ENCODE results near the gene AIFM2. TPM values are rescaled to one million over a fixed set of nuclear protein-coding genes. Genes with fewer than 3 reads are reported as not detected.

AIFM2 gene
- total and polyA plus RNA-seq, 4 donors = 3.6 to 19.1 (median 15.5) TPM

DNA sequence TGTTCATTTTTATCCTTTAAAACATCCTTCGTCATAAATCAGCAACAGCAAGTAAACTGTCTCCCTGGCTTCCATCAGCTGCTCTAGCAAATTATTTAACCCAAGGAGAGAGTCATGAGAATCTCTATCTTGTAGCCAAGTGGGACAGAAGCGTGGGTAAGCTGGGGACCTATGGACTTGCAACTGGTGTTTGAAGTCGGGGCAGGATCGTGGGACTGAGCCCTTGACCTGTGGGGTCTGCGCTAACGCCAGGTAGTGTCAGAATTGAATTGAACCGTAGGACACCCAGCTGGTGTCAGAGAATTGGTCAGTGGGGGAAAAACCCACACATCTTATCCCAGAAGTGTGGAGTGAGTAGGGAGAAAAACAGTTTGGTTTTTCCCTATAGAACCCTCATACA is 13.4 kb downstream of the AIFM2 start:
- H3K4me3 ChIP-seq = no peak overlapping the region
- H3K9me3 ChIP-seq (ENCODE audit: control insufficient read depth in 4 of 4, insufficient read depth in 3 of 4, low read length in 3 of 4) = no peaks in the 10 kb centered on the region
- ATAC-seq (ENCODE audit: insufficient read depth, low FRiP score) (no peak), DNase-seq (no peak)
- no peak overlapping the region for H3K27ac ChIP-seq (ENCODE audit: low read depth in 1 of 2, low read length in 1 of 2)
- no peaks in the 10 kb centered on the region for H3K4me1 ChIP-seq (ENCODE audit: control insufficient read depth in 5 of 5, insufficient read depth in 5 of 5, low read length in 5 of 5)
- peaks cover 0 to 30% (median 4%) of the 10 kb centered on the region in 4 donors for H3K36me3 ChIP-seq (ENCODE audit: control insufficient read depth in 4 of 4, insufficient read depth in 4 of 4, low read length in 4 of 4)
- WGBS, 2 donors = 95 to 96% methylated on average over 7 of the region's 7 CpGs
- H3K27me3 ChIP-seq (ENCODE audit: control insufficient read depth in 3 of 3, insufficient read depth in 3 of 3, low read length in 2 of 3) = no peaks in the 10 kb centered on the region
- TF ChIP-seq, protein P1, sequence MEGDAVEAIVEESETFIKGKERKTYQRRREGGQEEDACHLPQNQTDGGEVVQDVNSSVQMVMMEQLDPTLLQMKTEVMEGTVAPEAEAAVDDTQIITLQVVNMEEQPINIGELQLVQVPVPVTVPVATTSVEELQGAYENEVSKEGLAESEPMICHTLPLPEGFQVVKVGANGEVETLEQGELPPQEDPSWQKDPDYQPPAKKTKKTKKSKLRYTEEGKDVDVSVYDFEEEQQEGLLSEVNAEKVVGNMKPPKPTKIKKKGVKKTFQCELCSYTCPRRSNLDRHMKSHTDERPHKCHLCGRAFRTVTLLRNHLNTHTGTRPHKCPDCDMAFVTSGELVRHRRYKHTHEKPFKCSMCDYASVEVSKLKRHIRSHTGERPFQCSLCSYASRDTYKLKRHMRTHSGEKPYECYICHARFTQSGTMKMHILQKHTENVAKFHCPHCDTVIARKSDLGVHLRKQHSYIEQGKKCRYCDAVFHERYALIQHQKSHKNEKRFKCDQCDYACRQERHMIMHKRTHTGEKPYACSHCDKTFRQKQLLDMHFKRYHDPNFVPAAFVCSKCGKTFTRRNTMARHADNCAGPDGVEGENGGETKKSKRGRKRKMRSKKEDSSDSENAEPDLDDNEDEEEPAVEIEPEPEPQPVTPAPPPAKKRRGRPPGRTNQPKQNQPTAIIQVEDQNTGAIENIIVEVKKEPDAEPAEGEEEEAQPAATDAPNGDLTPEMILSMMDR (IDR thresholded peaks at IDR 0.05; ENCODE audit: control extremely low read depth, extremely low read depth) = no peak
- H3K9ac ChIP-seq (ENCODE audit: insufficient read depth in 1 of 2, low read length in 2 of 2) = no peak overlapping the region

DNA sequence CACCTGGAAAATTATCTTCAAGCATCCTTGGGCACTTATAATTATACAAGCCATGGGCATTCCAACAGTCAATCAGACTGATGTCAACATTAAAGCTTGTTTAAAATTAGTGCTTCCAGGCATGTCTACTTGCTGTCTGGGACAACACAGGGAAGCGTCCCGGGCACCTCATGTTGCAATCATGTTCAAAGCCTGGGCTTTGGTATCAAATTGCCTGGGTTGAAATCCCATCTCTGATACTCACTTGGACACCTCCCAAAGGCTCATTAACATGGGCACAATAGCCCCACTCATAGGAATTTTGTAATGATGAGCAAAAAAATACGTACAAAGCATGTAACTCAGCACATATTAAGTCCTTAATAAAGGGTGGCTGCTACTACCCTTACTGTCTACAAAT is 14.4 kb downstream of the AIFM2 start:
- no peak overlapping the region for H3K9ac ChIP-seq (ENCODE audit: insufficient read depth in 1 of 2, low read length in 2 of 2)
- 87 to 92% methylated on average over 3 of the region's 3 CpGs for WGBS, 2 donors
- H3K27ac ChIP-seq (ENCODE audit: low read depth in 1 of 2, low read length in 1 of 2) = no peak overlapping the region
- H3K4me1 ChIP-seq (ENCODE audit: control insufficient read depth in 5 of 5, insufficient read depth in 5 of 5, low read length in 5 of 5) = no peaks in the 10 kb centered on the region
- H3K4me3 ChIP-seq = no peak overlapping the region
- no peaks in the 10 kb centered on the region for H3K27me3 ChIP-seq (ENCODE audit: control insufficient read depth in 3 of 3, insufficient read depth in 3 of 3, low read length in 2 of 3)
- no peaks in the 10 kb centered on the region for H3K9me3 ChIP-seq (ENCODE audit: control insufficient read depth in 4 of 4, insufficient read depth in 3 of 4, low read length in 3 of 4)
- DNase-seq (no peak), ATAC-seq (ENCODE audit: insufficient read depth, low FRiP score) (no peak)
- TF ChIP-seq, protein P1 (IDR thresholded peaks at IDR 0.05; ENCODE audit: control extremely low read depth, extremely low read depth) = no peak
- peaks cover 0 to 34% (median 4%) of the 10 kb centered on the region in 4 donors for H3K36me3 ChIP-seq (ENCODE audit: control insufficient read depth in 4 of 4, insufficient read depth in 4 of 4, low read length in 4 of 4)

DNA sequence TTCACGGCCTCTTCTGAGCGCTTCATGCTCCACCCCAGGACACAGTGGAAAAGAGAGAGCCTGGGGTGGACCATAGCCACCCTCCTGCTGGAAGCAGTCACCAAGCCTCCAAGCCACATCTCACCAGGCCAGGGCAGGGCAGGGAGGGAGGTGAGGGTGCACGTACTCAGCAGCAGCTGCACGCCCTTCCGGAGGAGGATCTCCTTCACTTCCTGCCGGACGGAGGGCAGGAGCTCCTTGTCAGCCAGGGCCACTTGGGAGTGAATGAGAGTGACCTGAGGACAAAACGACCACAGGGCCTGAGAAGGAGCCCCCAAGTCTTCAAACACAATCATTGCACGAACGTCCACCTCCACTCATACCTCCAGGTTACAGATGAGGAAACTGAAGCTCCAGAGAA is 15.0 kb downstream of the AIFM2 start:
- H3K9me3 ChIP-seq (ENCODE audit: control insufficient read depth in 4 of 4, insufficient read depth in 3 of 4, low read length in 3 of 4) = no peaks in the 10 kb centered on the region
- H3K9ac ChIP-seq (ENCODE audit: insufficient read depth in 1 of 2, low read length in 2 of 2) = no peak overlapping the region
- TF ChIP-seq, protein P1 (IDR thresholded peaks at IDR 0.05; ENCODE audit: control extremely low read depth, extremely low read depth) = no peak
- 76 to 91% methylated on average over 10 of the region's 10 CpGs for WGBS, 2 donors
- DNase-seq (no peak), ATAC-seq (ENCODE audit: insufficient read depth, low FRiP score) (no peak)
- H3K36me3 ChIP-seq (ENCODE audit: control insufficient read depth in 4 of 4, insufficient read depth in 4 of 4, low read length in 4 of 4) = peaks cover 0 to 34% (median 4%) of the 10 kb centered on the region in 4 donors
- no peak overlapping the region for H3K4me3 ChIP-seq
- H3K4me1 ChIP-seq (ENCODE audit: control insufficient read depth in 5 of 5, insufficient read depth in 5 of 5, low read length in 5 of 5) = no peaks in the 10 kb centered on the region
- no peak overlapping the region for H3K27ac ChIP-seq (ENCODE audit: low read depth in 1 of 2, low read length in 1 of 2)
- H3K27me3 ChIP-seq (ENCODE audit: control insufficient read depth in 3 of 3, insufficient read depth in 3 of 3, low read length in 2 of 3) = no peaks in the 10 kb centered on the region

All from lung (tissue), 12 donors.